H1 (cell line): ENCODE results near the gene EEPD1.

Source experiments
- CTCF ChIP-seq, 3 experiments: IDR thresholded peaks; 1 replicate in 2 of 3; 2 replicates in 1 of 3; pipeline versions ENCODE4 v1.5.1 to v1.6.1; 2011; ENCODE audit warnings: low read length in 3 of 3, mild to moderate bottlenecking in 3 of 3, inconsistent platforms in 2 of 3, low read depth in 1 of 3, moderate library complexity in 1 of 3; ENCODE audit not compliant: insufficient read depth in 1 of 3; ENCODE audit errors: control extremely low read depth in 1 of 3
- GABPA ChIP-seq: IDR thresholded peaks from 2 replicates; pipeline ENCODE4 v1.6.1; 2011; ENCODE audit warnings: mild to moderate bottlenecking, low read length, moderate library complexity, borderline replicate concordance; ENCODE audit not compliant: insufficient read depth
- POLR2A ChIP-seq, 2 experiments: IDR thresholded peaks; 1 replicate in 1 of 2; 2 replicates in 1 of 2; pipeline ENCODE4 v1.6.1; 2011; ENCODE audit warnings: low read depth in 2 of 2, low read length in 2 of 2, mild to moderate bottlenecking in 2 of 2; ENCODE audit errors: control extremely low read depth in 1 of 2
- TCF12 ChIP-seq: IDR thresholded peaks from 2 replicates; pipeline ENCODE4 v1.6.1; 2011; ENCODE audit warnings: low read depth, mild to moderate bottlenecking, low read length

- TF ChIP-seq TCF12 (no peak), GABPA (no peak), CTCF (IDR thresholded peaks at IDR 0.05; ENCODE audit: control extremely low read depth in 1 of 3, insufficient read depth in 1 of 3, low read depth in 1 of 3, low read length in 3 of 3) (peak in 2 of 3 experiments; percentile 15 to 27; a peak in 3 of 4 replicates), POLR2A (IDR thresholded peaks at IDR 0.05; ENCODE audit: control extremely low read depth in 1 of 2, low read depth in 2 of 2, low read length in 2 of 2) (no peak)
Observed at GRCh38 chr7:36299823-36300341, 146.8 kb downstream of the EEPD1 start.
